Large intestine (tissue), 3 donors: ENCODE results near the gene FGF21. TPM values are rescaled to one million over a fixed set of nuclear protein-coding genes. Genes with fewer than 3 reads are reported as not detected.
A peak's percentile ranks its signal among the peaks of the same experiment; 100 is the strongest.
"Not testable (repeated sequence)": the region's sequence is repeated elsewhere in the genome, so short reads cannot be mapped to it uniquely, and the experiment has no call there.

ENCODE experiments used
- DNase-seq, 2 donors: peaks; one replicate each; pipeline versions ENCODE4 v3.0.0 to v3.0.0-alpha.2; 2013
- H3K27ac ChIP-seq: one replicate; pipeline ENCODE4 v1.5.1; 2013; ENCODE audit warnings: low read length
- H3K27me3 ChIP-seq: 2 replicates; pipeline ENCODE4 v1.6.1; 2013; ENCODE audit warnings: low read length; ENCODE audit not compliant: control insufficient read depth, insufficient read depth
- H3K36me3 ChIP-seq: 2 replicates; pipeline ENCODE4 v1.6.1; 2013; ENCODE audit warnings: low read length; ENCODE audit not compliant: control insufficient read depth, insufficient read depth
- H3K4me1 ChIP-seq: one replicate; pipeline ENCODE4 v1.6.1; 2013; ENCODE audit warnings: low read length; ENCODE audit not compliant: control insufficient read depth, insufficient read depth
- H3K4me3 ChIP-seq: one replicate; pipeline ENCODE4 v1.5.1; 2013; ENCODE audit warnings: low read length
- H3K9me3 ChIP-seq: one replicate; pipeline ENCODE4 v1.6.1; 2013; ENCODE audit warnings: mild to moderate bottlenecking, low read depth, low read length, moderate library complexity; ENCODE audit not compliant: control insufficient read depth
- WGBS: methylation state at CpG from one replicate; pipeline ENCODE4 v1.1.5; 2013; ENCODE audit warnings: low lambda C conversion rate; ENCODE audit not compliant: insufficient coverage; 5-methylcytosine and 5-hydroxymethylcytosine counted together
- polyA plus RNA-seq: library from polyadenylated mRNA; unstranded; fragments of 120-200 nt; gene quantifications from one replicate; pipeline ENCODE4 v1.2.1, GENCODE V29; 2013

The FGF21 gene
- polyA plus RNA-seq, 1 donor = not detected

DNA sequence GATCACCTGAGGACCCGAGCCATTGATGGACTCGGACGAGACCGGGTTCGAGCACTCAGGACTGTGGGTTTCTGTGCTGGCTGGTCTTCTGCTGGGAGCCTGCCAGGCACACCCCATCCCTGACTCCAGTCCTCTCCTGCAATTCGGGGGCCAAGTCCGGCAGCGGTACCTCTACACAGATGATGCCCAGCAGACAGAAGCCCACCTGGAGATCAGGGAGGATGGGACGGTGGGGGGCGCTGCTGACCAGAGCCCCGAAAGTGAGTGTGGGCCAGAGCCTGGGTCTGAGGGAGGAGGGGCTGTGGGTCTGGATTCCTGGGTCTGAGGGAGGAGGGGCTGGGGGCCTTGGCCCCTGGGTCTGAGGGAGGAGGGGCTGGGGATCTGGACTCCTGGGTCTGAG lies 888 bp downstream of the FGF21 start:
- no CpG with 5 or more reads among the region's 11 CpGs for WGBS

DNA sequence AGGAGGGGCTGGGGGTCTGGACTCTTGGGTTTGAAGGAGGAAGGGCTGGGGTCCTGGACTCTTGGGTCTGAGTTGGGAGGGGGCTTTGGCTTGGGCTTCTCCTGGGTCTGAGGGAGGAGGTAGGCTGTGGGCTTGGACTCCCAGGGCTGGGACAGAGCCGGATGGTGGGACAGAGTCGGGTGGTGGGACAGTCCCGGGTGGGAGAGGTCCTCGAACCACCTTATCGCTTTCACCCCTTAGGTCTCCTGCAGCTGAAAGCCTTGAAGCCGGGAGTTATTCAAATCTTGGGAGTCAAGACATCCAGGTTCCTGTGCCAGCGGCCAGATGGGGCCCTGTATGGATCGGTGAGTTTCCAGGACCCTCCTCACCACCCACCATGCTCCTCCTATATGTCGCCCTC lies 1.4 kb downstream of the FGF21 start:
- H3K9me3 ChIP-seq = peaks cover 4% of the 10 kb centered on the region
- H3K27ac ChIP-seq = no peak overlapping the region
- no peak for DNase-seq
- H3K27me3 ChIP-seq = peaks cover 25% of the 10 kb centered on the region
- H3K4me3 ChIP-seq = no peak overlapping the region
- WGBS = no CpG with 5 or more reads among the region's 9 CpGs
- H3K36me3 ChIP-seq = no peaks in the 10 kb centered on the region
- H3K4me1 ChIP-seq = peaks cover 13% of the 10 kb centered on the region

More for the DNA sequence above, 888 bp downstream of the FGF21 start:
- Histone ChIP-seq H3K4me1 (peaks cover 13% of the 10 kb centered on the region), H3K36me3 (no peaks in the 10 kb centered on the region), H3K27ac (no peak overlapping the region), H3K9me3 (peaks cover 4% of the 10 kb centered on the region), H3K27me3 (peaks cover 26% of the 10 kb centered on the region), H3K4me3 (no peak overlapping the region)
- no peak for DNase-seq

DNA sequence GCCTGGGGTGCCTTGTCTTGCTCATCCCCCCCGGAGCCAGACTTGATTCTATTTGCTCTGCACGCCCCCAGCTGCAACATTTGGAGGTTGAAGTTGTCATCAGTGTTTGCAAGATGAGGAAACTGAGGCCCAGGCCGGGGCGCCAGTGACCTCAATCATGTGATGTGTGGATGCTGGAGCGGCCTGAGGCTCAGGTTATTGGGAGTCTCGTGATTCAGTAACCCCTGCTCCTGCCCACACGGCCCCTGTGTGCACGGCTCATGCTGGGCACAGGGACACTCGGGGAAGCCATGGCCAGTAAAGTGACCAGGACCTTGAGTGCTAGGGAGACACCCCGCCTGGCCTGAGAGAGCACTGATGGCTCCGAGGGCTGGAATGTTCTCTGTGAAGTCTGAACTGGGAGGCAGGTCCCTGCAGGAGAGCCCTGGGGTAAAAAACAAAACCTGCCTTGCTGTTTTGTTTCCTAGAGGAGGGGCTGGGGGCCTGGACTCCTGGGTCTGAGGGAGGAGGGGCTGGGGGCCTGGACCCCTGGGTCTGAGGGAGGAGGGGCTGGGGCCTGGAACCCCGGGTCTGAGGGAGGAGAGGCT lies 1.9 kb downstream of the FGF21 start:
- H3K4me3 ChIP-seq = no peak overlapping the region
- no peaks in the 10 kb centered on the region for H3K36me3 ChIP-seq
- no peak overlapping the region for H3K27ac ChIP-seq
- peaks cover 11% of the 10 kb centered on the region for H3K4me1 ChIP-seq
- DNase-seq = no peak
- H3K9me3 ChIP-seq = peaks cover 4% of the 10 kb centered on the region
- WGBS = no CpG with 5 or more reads among the region's 12 CpGs
- peaks cover 24% of the 10 kb centered on the region for H3K27me3 ChIP-seq

DNA sequence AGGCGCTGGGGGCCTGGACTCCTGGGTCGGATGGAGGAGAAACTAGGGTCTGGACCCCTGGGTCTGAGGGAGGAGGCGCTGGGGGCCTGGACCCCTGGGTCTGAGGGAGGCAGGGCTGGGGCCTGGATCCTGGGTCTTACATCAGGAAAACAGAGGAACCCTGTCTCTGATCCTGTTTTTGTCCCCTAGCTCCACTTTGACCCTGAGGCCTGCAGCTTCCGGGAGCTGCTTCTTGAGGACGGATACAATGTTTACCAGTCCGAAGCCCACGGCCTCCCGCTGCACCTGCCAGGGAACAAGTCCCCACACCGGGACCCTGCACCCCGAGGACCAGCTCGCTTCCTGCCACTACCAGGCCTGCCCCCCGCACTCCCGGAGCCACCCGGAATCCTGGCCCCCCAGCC lies 2.4 kb downstream of the FGF21 start:
- no CpG with 5 or more reads among the region's 14 CpGs for WGBS
- no peak overlapping the region for H3K4me3 ChIP-seq
- DNase-seq = no peak
- H3K4me1 ChIP-seq = peaks cover 9% of the 10 kb centered on the region
- H3K36me3 ChIP-seq = no peaks in the 10 kb centered on the region
- H3K27me3 ChIP-seq = peaks cover 21% of the 10 kb centered on the region
- H3K27ac ChIP-seq = no peak overlapping the region
- peaks cover 3% of the 10 kb centered on the region for H3K9me3 ChIP-seq

DNA sequence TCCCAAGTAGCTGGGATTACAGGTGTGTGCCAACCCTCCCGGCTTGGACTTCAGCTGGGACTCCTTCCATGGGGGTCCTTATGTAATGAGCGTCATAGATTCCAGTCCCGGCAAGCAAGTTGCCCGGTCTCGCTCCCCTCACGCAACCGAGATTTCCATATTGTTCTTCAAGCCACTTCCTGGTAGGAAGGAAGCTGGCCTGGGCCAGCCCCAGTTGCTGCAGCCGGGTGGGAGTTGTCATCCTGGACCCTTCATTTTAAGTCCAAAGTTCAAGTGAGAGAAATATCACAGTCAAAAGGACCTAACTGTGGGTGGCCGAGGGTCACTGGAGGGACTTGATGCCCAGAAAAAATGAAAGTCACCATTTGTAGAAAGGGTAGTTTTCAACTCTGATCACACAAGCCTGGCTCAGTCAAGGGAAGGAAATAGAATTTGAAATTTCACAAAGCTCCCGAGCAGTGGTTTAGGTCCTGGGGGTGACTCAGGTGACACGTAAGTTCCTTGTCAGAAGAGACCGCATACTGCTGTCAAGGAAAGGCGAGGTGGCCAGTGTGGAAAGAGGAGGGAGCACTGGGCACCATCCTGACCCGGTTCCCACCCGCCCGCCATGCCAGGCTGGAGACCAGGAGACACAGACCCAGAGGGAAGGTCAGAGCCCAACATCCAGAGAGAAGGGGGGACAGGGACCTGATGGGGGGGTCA lies 5.3 kb downstream of the FGF21 start:
- H3K36me3 ChIP-seq = no peaks in the 10 kb centered on the region
- peak in 1 of 2 donors; percentile 32 for DNase-seq
- no peaks in the 10 kb centered on the region for H3K4me1 ChIP-seq
- no peak overlapping the region for H3K27ac ChIP-seq
- no peak overlapping the region for H3K4me3 ChIP-seq
- no peaks in the 10 kb centered on the region for H3K9me3 ChIP-seq
- no CpG with 5 or more reads among the region's 16 CpGs for WGBS
- peaks cover 12% of the 10 kb centered on the region for H3K27me3 ChIP-seq

DNA sequence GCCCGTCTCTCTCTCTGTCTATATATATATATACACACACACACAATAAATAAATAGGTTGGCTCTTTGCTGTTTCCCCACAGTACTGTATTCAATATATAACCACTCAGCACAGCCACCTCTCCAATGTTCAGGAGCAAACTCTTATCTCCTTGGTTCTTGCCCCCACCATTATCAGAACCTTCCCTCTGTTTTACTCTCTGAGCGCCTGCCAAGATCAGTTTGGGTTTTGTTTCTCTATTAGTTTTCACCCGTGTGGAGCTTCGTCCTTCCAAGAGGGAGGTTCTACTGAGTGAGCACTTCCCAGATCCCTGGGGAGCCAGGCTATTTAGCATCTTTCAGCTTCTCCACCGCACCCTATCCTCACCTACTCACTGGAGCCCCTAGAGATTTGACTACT lies 10.5 kb downstream of the FGF21 start:
- DNase-seq, H3K27ac ChIP-seq, H3K9me3 ChIP-seq, H3K4me1 ChIP-seq, H3K4me3 ChIP-seq, H3K36me3 ChIP-seq: not testable (repeated sequence)
- peaks cover 12% of the 10 kb centered on the region for H3K27me3 ChIP-seq
- WGBS = no CpG with 5 or more reads among the region's 5 CpGs

DNA sequence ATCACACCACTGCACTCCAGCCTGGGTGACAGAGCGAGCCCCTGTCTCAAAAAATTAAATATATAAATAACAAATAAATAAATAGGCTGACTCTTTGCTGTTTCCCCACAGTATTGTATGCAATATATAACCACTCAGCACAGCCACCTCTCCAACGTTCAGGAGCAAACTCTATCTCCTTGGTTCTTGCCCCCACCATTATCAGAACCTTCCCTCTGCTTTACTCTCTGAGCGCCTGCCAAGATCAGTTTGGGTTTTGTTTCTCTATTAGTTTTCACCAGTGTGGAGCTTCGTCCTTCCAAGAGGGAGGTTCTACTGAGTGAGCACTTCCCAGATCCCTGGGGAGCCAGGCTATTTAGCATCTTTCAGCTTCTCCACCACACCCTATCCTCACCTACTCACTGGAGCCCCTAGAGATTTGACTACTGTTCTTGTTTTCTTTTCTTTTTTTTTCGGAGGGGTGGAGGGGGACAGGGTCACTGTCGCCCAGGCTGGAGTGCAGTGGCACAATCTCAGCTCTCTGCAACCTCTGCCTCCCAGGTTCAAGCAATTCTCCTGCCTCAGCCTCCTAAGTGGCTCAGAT lies 12.9 kb downstream of the FGF21 start:
- not testable (repeated sequence) for H3K9me3 ChIP-seq, DNase-seq, H3K4me3 ChIP-seq, H3K36me3 ChIP-seq, H3K27me3 ChIP-seq, H3K4me1 ChIP-seq, H3K27ac ChIP-seq
- WGBS = no CpG with 5 or more reads among the region's 6 CpGs

DNA sequence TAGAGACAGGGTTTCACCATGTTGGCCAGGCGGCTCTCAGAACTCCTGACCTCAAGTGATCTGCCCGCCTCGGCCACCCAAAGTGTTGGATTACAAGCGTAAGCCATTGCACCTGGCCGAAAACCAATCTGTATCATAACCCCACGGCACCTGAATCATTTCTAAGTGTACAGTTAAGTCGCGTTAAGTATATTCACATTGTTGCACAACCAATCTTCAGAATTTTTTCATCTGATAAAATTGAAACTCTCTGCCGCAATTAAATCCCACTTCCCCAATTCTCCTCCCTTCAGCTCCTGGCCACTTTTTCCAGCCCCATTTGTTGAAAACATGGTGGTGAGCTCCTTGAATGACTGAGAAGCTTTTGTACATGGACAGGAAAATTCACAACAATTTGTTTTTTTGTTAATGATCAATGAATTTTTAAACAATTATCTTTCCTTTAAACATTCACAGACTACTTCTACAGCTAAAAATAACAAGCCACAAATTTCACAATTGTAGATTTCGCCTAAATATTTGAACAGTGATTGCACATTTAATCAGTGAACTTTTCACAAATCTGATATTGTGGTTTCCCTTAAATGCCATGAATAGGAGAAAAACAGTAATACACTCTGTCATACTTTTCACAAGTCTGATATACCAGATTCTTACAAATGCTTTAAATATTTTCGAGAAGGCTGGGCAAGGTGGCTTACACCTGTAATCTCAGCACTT lies 13.8 kb downstream of the FGF21 start:
- 100% methylated on average over 2 of the region's 11 CpGs for WGBS
- Histone ChIP-seq H3K36me3 (no peaks in the 10 kb centered on the region), H3K9me3 (no peaks in the 10 kb centered on the region), H3K27me3 (no peaks in the 10 kb centered on the region), H3K4me3 (no peak overlapping the region), H3K27ac (no peak overlapping the region), H3K4me1 (no peaks in the 10 kb centered on the region)
- no peak for DNase-seq

DNA sequence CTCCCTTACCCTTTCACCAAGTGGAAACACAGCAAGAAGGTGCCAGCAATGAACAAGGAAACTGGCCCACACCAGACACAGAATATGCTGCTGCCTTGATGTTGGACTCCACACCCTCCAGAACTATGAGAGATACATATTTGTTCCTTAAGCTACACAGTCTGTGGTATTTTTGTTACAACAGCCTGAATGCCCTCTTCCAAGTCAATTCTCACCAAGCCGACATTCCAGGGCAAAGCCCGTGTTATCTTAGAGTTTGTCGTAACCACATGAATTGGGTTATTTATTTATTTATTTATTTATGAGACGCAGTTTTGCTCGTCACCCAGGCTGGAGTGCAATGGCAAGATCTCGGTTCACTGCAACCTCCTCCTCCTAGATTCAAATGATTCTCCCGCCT lies 14.9 kb downstream of the FGF21 start:
- no peaks in the 10 kb centered on the region for H3K4me1 ChIP-seq
- H3K27ac ChIP-seq = no peak overlapping the region
- WGBS = no CpG with 5 or more reads among the region's 7 CpGs
- no peak overlapping the region for H3K4me3 ChIP-seq
- no peaks in the 10 kb centered on the region for H3K27me3 ChIP-seq
- no peak for DNase-seq
- no peaks in the 10 kb centered on the region for H3K9me3 ChIP-seq
- no peaks in the 10 kb centered on the region for H3K36me3 ChIP-seq

DNA sequence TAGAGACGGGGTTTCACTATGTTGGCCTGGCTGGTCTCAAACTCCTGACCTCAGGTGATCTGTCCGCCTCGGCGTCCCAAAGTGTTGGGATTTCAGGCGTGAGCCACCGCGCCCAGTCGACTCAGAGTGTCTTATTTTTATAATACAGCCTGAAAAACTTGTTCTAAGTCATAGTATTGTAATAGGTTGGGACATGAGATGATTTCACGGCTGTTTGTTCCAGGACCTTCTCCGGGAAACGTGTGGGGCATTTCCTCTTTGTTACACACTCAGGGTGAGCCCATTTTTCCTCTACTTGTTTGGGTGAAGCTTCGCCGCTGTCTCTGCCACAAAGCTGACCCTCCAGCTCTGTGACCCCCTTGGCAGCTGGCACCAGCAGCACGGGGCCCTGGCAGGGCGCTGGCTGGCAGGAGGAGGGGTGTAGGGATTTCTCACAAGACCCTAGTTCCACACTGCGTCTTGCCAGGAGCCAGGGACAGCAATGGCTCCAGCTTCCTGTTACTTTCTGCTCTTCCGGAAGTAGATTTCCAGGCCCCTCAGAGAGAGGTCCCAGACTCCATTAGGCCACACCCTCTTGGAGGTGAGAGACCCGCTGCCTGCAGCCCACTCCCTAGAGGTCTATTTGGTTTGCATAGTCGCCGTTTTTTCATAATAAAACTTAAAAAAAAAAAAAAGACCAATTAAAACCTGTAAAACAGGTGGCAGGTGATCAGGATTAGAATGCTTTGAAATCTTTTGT lies 15.6 kb downstream of the FGF21 start:
- Histone ChIP-seq H3K4me3 (no peak overlapping the region), H3K27me3 (no peaks in the 10 kb centered on the region), H3K9me3 (no peaks in the 10 kb centered on the region), H3K27ac (no peak overlapping the region), H3K36me3 (no peaks in the 10 kb centered on the region), H3K4me1 (no peaks in the 10 kb centered on the region)
- WGBS = 50% methylated on average over 2 of the region's 20 CpGs
- no peak for DNase-seq
